Heart right ventricle (tissue), 16 donors: Measurements from ENCODE around the gene VSTM2B. TPM values are rescaled to one million over a fixed set of nuclear protein-coding genes. Genes with fewer than 3 reads are reported as not detected.

ENCODE experiments used
- ATAC-seq, 8 donors: fragments of 200-7000 bp; cut with Tn5 transposase; one replicate each; pipeline ENCODE4 v1.9.1; 2020; ENCODE audit warnings: mild to moderate bottlenecking in 8 of 8, moderate library complexity in 8 of 8, moderate number of reproducible peaks in 1 of 8
- DNase-seq, 2 donors: peaks; one replicate each; pipeline ENCODE4 v3.0.0-alpha.2; 2020
- H3K27ac ChIP-seq, 10 donors: fragments of 200-600 bp; sonication (generic) in 2 of 10; one replicate each; pipeline versions ENCODE4 v1.5.0 to v1.8.0; 2020 to 2022; ENCODE audit warnings: mild to moderate bottlenecking in 3 of 10
- H3K27me3 ChIP-seq, 7 donors: fragments of 200-600 bp; one replicate each; pipeline ENCODE4 v1.8.0; 2021 to 2022; ENCODE audit warnings: mild to moderate bottlenecking in 2 of 7
- H3K36me3 ChIP-seq, 9 donors: fragments of 200-600 bp; sonication (generic) in 1 of 9; one replicate each; pipeline versions ENCODE4 v1.5.0 to v1.8.0; 2020 to 2022; ENCODE audit warnings: mild to moderate bottlenecking in 2 of 9
- H3K4me1 ChIP-seq, 9 donors: fragments of 200-600 bp; sonication (generic) in 1 of 9; one replicate each; pipeline versions ENCODE4 v1.5.0 to v1.8.0; 2020 to 2022; ENCODE audit warnings: mild to moderate bottlenecking in 4 of 9
- H3K4me3 ChIP-seq, 10 donors: fragments of 200-600 bp; sonication (generic) in 2 of 10; one replicate each; pipeline versions ENCODE4 v1.5.0 to v1.8.0; 2020 to 2022; ENCODE audit warnings: mild to moderate bottlenecking in 7 of 10, moderate library complexity in 2 of 10
- H3K9me3 ChIP-seq, 11 donors: fragments of 200-600 bp in 10 of 11; sonication (generic) in 2 of 11; one replicate each; pipeline versions ENCODE4 v1.5.0 to v1.8.0; 2013 to 2022; ENCODE audit warnings: mild to moderate bottlenecking in 2 of 11, control low read depth in 1 of 11, moderate library complexity in 1 of 11
- WGBS, 2 donors: extraction: QIAGEN DNeasy Blood & Tissue Kit; methylation state at CpG; one replicate each; pipeline ENCODE4 v1.1.7; 2013; ENCODE audit warnings: inconsistent platforms in 1 of 2; 5-methylcytosine and 5-hydroxymethylcytosine counted together
- intact Hi-C, 10 donors: fragments of 100-400 bp; cut with DNase I; formaldehyde crosslinking; loops; one replicate each; pipeline versions ENCODE4 v1.11.1 to v1.14.2; 2022
- polyA plus RNA-seq, 2 donors: library from polyadenylated mRNA; stranded (reverse); fragments of 200-250 nt; gene quantifications; one replicate each; pipeline ENCODE4 v1.2.3, GENCODE V29; 2013
- total RNA-seq, 10 donors: library from RNA; stranded (reverse); fragmentation: NEBNext Ultra II Directional in 3 of 10; extraction: Animal tissue kit (Norgen Biotek cat#: 25700) in 3 of 10; gene quantifications; one replicate each; pipeline versions ENCODE4 v1.2.1 to v1.2.4, GENCODE V29; 2021 to 2023
- TF ChIP-seq, protein P1 (sequence below), 9 donors: fragments of 200-600 bp; sonication (generic) in 2 of 9; IDR thresholded peaks; one replicate each; pipeline versions ENCODE4 v1.5.0 to v1.8.0; 2021 to 2022; ENCODE audit warnings: antibody characterized with exemption in 9 of 9, mild to moderate bottlenecking in 5 of 9, moderate library complexity in 1 of 9
- donor health status: Arrhythmogenic right ventricular cardiomyopathy.
- donor health status: ischemic (EF 13 %, LVEDD 7.1; RV severe dilation, severe dysfunction).
- donor health status: healthy with polysubstance abuse.
- donor health status: DM: no; HTN: yes; CAD: no.
- donor health status: DM: no; HTN: no; CAD: no.
- donor health status: ischemic (EF 25% LVEDD 6.9; RV normal size, moderate dysfunction).
- donor health status: ischemic (EF 25% LVEDD 5.7; RV mildly dilated, moderate dysfunction).
- donor health status: healthy.
- donor health status: DM: yes; HTN: yes; CAD: no.
- donor health status: Ischemic cardiomyopathy.
- donor health status: ischemic (EF 35%, LVEDD 5.7; RV mildly dilated, moderate dysfunction).
- donor health status: nonischemic (EF 11% LVEDD 7.7; RV severe dilation, severe dysfunction).
- donor health status: DM: yes; HTN: yes; CAD: no.
- donor health status: PGD.
- donor health status: ischemic (EF 29% LVEDD 5.4; RV normal size, mild dysfunction).
- donor health status: nonischemic (EF 23%, LVEDD 6.1; RV moderate dilation, normal function).

The VSTM2B gene
- total and polyA plus RNA-seq, 12 donors: not detected

GRCh38 chr19:29528350-29528945, 2.7 kb downstream of the VSTM2B start:
- Histone ChIP-seq H3K36me3 (no peaks in the 10 kb centered on the region), H3K9me3 (no peaks in the 10 kb centered on the region), H3K4me3 (peak overlapping the region in 8 of 10 donors; percentile 3 to 44 (median 32)), H3K27me3 (peaks cover 54 to 100% (median 99%) of the 10 kb centered on the region in 7 donors), H3K27ac (no peak overlapping the region), H3K4me1 (peaks cover 6 to 47% (median 40%) of the 10 kb centered on the region in 9 donors)
- TF ChIP-seq, protein P1, sequence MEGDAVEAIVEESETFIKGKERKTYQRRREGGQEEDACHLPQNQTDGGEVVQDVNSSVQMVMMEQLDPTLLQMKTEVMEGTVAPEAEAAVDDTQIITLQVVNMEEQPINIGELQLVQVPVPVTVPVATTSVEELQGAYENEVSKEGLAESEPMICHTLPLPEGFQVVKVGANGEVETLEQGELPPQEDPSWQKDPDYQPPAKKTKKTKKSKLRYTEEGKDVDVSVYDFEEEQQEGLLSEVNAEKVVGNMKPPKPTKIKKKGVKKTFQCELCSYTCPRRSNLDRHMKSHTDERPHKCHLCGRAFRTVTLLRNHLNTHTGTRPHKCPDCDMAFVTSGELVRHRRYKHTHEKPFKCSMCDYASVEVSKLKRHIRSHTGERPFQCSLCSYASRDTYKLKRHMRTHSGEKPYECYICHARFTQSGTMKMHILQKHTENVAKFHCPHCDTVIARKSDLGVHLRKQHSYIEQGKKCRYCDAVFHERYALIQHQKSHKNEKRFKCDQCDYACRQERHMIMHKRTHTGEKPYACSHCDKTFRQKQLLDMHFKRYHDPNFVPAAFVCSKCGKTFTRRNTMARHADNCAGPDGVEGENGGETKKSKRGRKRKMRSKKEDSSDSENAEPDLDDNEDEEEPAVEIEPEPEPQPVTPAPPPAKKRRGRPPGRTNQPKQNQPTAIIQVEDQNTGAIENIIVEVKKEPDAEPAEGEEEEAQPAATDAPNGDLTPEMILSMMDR (IDR thresholded peaks at IDR 0.05): peak; percentile 32 to 86 (median 74)
- 1% methylated on average over 57 of the region's 57 CpGs for WGBS, 2 donors
- intact Hi-C loops: loop anchor here in 2 of 10 donors (10.0 kb wide), 2 partner anchors 244 to 794 kb away; no protein-coding TSS in a partner anchor
- DNase-seq (peak; percentile 25 to 49), ATAC-seq (peak; percentile 62 to 83 (median 80))

- intact Hi-C loops: loop anchor here in 2 of 10 donors (10.0 kb wide), 2 partner anchors 244 to 794 kb away; no protein-coding TSS in a partner anchor
- H3K4me3 ChIP-seq: peak overlapping the region in 6 of 10 donors; percentile 3 to 44 (median 34)
- DNase-seq (no peak), ATAC-seq (no peak)
- no peaks in the 10 kb centered on the region for H3K9me3 ChIP-seq
- H3K27ac ChIP-seq: no peak overlapping the region
- H3K27me3 ChIP-seq: peaks cover 54 to 100% (median 99%) of the 10 kb centered on the region in 7 donors
- TF ChIP-seq, protein P1 (IDR thresholded peaks at IDR 0.05): no peak
- H3K36me3 ChIP-seq: no peaks in the 10 kb centered on the region
- 2% methylated on average over 39 of the region's 39 CpGs for WGBS, 2 donors
- peaks cover 6 to 47% (median 40%) of the 10 kb centered on the region in 9 donors for H3K4me1 ChIP-seq
Measured at GRCh38 chr19:29528946-29529645, 3.3 kb downstream of the VSTM2B start.

- intact Hi-C loops: loop anchor here in 2 of 10 donors (10.0 kb wide), 2 partner anchors 245 to 795 kb away; no protein-coding TSS in a partner anchor
- Histone ChIP-seq H3K4me3 (no peak overlapping the region), H3K36me3 (no peaks in the 10 kb centered on the region), H3K4me1 (peaks cover 6 to 45% (median 39%) of the 10 kb centered on the region in 9 donors), H3K27me3 (peaks cover 54 to 99% (median 97%) of the 10 kb centered on the region in 7 donors), H3K27ac (no peak overlapping the region), H3K9me3 (no peaks in the 10 kb centered on the region)
- TF ChIP-seq, protein P1 (IDR thresholded peaks at IDR 0.05): no peak
- ATAC-seq: no peak
- no peak for DNase-seq
- WGBS, 2 donors: 2 to 3% methylated on average over 92 to 100 of the region's 100 CpGs
Measured at GRCh38 chr19:29529646-29530539, 4.1 kb downstream of the VSTM2B start.
